Measurements from ENCODE around the gene PTPN1.

PTPN1 gene

DNA sequence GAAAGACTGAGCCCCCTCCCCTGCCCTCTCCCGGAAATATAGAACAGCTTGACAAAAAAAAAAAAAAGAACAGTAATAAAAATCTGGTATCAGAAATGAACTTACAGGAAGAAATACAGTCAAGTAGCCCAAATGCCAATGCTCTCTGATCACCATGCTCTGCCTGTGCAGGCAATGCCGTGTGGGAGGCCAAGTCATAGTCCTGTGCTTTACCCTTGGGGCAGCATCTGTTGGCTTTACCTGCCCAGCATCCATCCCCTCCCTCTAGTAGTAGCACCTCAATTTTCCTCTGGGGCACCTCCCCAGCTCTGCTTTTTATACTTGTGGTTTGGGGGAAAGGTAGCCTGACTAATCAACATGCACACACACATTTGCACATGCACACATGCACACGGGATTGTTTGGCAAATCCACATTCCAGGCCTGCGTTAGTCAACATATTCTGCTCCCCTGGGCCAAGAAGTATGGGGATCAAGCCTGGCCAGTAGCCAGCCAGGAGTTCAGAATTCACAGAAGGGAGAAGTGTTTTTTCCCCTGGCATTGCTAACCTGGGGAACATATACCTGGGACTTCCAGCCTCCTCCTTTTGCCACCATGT lies 111.0 kb downstream of the PTPN1 start:
- Histone ChIP-seq H3F3A (ENCODE audit: low read depth) (no peaks in the 10 kb centered on the region), H3K36me3 (ENCODE audit: insufficient read depth, low read length) (no peaks in the 10 kb centered on the region), H3K4me2 (ENCODE audit: low read depth, low read length, poor library complexity, severe bottlenecking) (no peak overlapping the region), H3K79me2 (ENCODE audit: insufficient read depth, low read length) (no peaks in the 10 kb centered on the region), H3K27me3 (ENCODE audit: insufficient read depth, low read length, poor library complexity, severe bottlenecking) (no peaks in the 10 kb centered on the region), H4K20me1 (ENCODE audit: insufficient read depth, low read length, poor library complexity, severe bottlenecking) (no peaks in the 10 kb centered on the region), H3K9ac (ENCODE audit: low read depth, low read length, poor library complexity, severe bottlenecking) (no peak overlapping the region), H3K4me3 (ENCODE audit: low read length, poor library complexity, severe bottlenecking) (no peak overlapping the region), H2AFZ (ENCODE audit: low read length) (no peak overlapping the region), H3K9me3 (ENCODE audit: insufficient read depth, low read depth, low read length) (no peaks in the 10 kb centered on the region), H3K4me1 (ENCODE audit: insufficient read depth, low read length, poor library complexity, severe bottlenecking) (no peaks in the 10 kb centered on the region), H3K9me2 (replicated peaks; ENCODE audit: low read depth, low read length) (no peaks in the 10 kb centered on the region)
- TF ChIP-seq, protein P1, sequence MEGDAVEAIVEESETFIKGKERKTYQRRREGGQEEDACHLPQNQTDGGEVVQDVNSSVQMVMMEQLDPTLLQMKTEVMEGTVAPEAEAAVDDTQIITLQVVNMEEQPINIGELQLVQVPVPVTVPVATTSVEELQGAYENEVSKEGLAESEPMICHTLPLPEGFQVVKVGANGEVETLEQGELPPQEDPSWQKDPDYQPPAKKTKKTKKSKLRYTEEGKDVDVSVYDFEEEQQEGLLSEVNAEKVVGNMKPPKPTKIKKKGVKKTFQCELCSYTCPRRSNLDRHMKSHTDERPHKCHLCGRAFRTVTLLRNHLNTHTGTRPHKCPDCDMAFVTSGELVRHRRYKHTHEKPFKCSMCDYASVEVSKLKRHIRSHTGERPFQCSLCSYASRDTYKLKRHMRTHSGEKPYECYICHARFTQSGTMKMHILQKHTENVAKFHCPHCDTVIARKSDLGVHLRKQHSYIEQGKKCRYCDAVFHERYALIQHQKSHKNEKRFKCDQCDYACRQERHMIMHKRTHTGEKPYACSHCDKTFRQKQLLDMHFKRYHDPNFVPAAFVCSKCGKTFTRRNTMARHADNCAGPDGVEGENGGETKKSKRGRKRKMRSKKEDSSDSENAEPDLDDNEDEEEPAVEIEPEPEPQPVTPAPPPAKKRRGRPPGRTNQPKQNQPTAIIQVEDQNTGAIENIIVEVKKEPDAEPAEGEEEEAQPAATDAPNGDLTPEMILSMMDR (conservative IDR thresholded peaks at IDR 0.05; ENCODE audit: low read length), result no peak
- TF ChIP-seq EZH2phosphoT487 (IDR thresholded peaks at IDR 0.05; ENCODE audit: borderline replicate concordance), result no peak

DNA sequence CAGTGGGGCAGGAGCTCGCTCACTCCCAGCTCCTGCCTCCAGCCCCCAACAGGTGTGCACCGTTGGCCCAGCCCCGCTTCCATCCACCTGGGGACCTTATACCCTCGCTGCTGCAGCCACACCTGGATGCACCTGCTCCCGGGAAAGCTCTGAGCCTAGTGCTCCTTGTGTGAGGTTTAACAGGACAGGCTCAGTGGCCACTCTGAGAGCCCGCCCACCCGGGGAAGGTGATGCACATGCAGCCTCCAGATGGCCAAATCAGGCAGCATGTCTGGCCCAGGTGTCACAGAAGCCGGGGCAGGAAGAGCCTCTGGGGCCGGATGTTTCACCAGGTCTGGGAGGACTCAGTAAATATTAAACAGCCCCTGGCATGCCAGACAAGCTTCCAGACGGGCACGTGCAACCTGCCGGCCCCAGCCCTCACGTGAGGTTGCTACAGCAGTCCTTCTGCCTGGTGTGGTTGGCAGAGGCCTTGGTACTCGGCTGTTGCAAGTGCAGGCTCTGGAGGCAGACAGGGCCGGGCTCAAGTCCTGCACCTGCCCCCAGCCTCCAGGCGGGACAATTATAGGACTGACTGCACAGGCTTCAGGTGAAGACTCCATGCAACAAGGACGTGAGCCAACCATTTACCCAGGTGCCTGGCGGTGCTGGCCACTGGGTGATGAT lies 114.3 kb downstream of the PTPN1 start:
- Histone ChIP-seq H3K36me3 (ENCODE audit: insufficient read depth, low read length) (no peaks in the 10 kb centered on the region), H3K9me3 (ENCODE audit: insufficient read depth, low read depth, low read length) (no peaks in the 10 kb centered on the region), H3K4me2 (ENCODE audit: low read depth, low read length, poor library complexity, severe bottlenecking) (no peak overlapping the region)

DNA sequence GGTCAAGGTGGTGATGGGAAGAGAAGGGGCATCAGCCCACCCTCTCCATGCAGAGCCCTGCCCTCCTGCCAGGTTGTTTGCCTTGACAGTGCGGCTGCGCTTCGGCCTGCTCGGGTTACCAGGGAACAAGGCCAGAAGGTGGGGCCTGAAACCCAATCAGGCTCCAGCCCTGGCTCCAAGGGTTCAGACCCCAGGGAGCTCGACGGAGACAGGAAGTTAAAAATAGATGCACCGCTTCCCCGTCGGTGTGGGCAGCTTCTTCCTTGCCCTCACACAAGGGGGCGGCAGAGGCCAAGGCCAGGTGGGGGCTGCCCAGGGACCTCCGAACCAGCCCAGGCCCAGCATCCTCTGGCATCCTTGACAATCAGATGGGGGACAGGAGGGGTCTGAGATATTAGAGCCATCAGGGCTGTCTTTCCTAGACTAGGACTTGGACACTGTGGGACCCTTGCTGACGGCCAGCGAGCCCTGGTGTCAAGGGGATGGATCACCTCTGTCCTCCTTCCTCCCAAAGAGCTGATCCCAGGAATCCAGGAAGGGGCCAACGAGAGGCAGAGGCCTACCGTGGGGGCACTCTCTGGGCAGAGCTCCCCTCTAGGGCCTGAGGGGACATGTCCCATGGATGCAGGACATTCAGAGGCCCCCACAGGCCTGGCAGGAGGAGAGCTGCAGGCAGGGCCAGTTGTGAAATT lies 115.9 kb downstream of the PTPN1 start:
- no peaks in the 10 kb centered on the region for H3K9me2 ChIP-seq (replicated peaks; ENCODE audit: low read depth, low read length)
- H3K9me3 ChIP-seq (ENCODE audit: insufficient read depth, low read depth, low read length), result no peaks in the 10 kb centered on the region
- H3K4me2 ChIP-seq (ENCODE audit: low read depth, low read length, poor library complexity, severe bottlenecking), result no peak overlapping the region
- H3K9ac ChIP-seq (ENCODE audit: low read depth, low read length, poor library complexity, severe bottlenecking), result no peak overlapping the region
- H3K36me3 ChIP-seq (ENCODE audit: insufficient read depth, low read length), result no peaks in the 10 kb centered on the region
- no peaks in the 10 kb centered on the region for H3K4me1 ChIP-seq (ENCODE audit: insufficient read depth, low read length, poor library complexity, severe bottlenecking)
- H3K79me2 ChIP-seq (ENCODE audit: insufficient read depth, low read length), result no peaks in the 10 kb centered on the region
- H4K20me1 ChIP-seq (ENCODE audit: insufficient read depth, low read length, poor library complexity, severe bottlenecking), result no peaks in the 10 kb centered on the region
- H3F3A ChIP-seq (ENCODE audit: low read depth), result no peaks in the 10 kb centered on the region
- TF ChIP-seq EZH2phosphoT487 (IDR thresholded peaks at IDR 0.05; ENCODE audit: borderline replicate concordance), result no peak
- TF ChIP-seq, protein P1 (conservative IDR thresholded peaks at IDR 0.05; ENCODE audit: low read length), result peak; percentile 64
- H3K4me3 ChIP-seq (ENCODE audit: low read length, poor library complexity, severe bottlenecking), result no peak overlapping the region
- 0 out of 2 replicates have a peak overlapping the region, but pooled peaks have one; percentile 39 for H2AFZ ChIP-seq (ENCODE audit: low read length)
- no peaks in the 10 kb centered on the region for H3K27me3 ChIP-seq (ENCODE audit: insufficient read depth, low read length, poor library complexity, severe bottlenecking)

More for the DNA sequence above, 114.3 kb downstream of the PTPN1 start:
- Histone ChIP-seq H3K4me3 (ENCODE audit: low read length, poor library complexity, severe bottlenecking) (no peak overlapping the region), H2AFZ (ENCODE audit: low read length) (no peak overlapping the region), H3K27me3 (ENCODE audit: insufficient read depth, low read length, poor library complexity, severe bottlenecking) (no peaks in the 10 kb centered on the region), H3K9me2 (replicated peaks; ENCODE audit: low read depth, low read length) (no peaks in the 10 kb centered on the region), H3K4me1 (ENCODE audit: insufficient read depth, low read length, poor library complexity, severe bottlenecking) (no peaks in the 10 kb centered on the region), H4K20me1 (ENCODE audit: insufficient read depth, low read length, poor library complexity, severe bottlenecking) (no peaks in the 10 kb centered on the region), H3K79me2 (ENCODE audit: insufficient read depth, low read length) (no peaks in the 10 kb centered on the region), H3F3A (ENCODE audit: low read depth) (no peaks in the 10 kb centered on the region), H3K9ac (ENCODE audit: low read depth, low read length, poor library complexity, severe bottlenecking) (no peak overlapping the region)
- TF ChIP-seq EZH2phosphoT487 (IDR thresholded peaks at IDR 0.05; ENCODE audit: borderline replicate concordance), result no peak
- TF ChIP-seq, protein P1 (conservative IDR thresholded peaks at IDR 0.05; ENCODE audit: low read length), result no peak
